IPS-20b (cell line): ENCODE measurements around the gene CAMK1.

Experiments
- H3K27ac ChIP-seq: one replicate; pipeline ENCODE4 v1.5.1; 2013; ENCODE audit warnings: low read length
- H3K27me3 ChIP-seq: 2 replicates; pipeline ENCODE4 v1.6.1; 2013; ENCODE audit warnings: mild to moderate bottlenecking, low read length, inconsistent platforms; ENCODE audit not compliant: insufficient read depth
- H3K36me3 ChIP-seq: 2 replicates; pipeline ENCODE4 v1.6.1; 2013; ENCODE audit warnings: low read depth, mild to moderate bottlenecking, inconsistent platforms, low read length, moderate library complexity; ENCODE audit not compliant: insufficient read depth
- H3K4me1 ChIP-seq: 2 replicates; pipeline ENCODE4 v1.6.1; 2013; ENCODE audit warnings: mild to moderate bottlenecking, control low read depth, inconsistent platforms, low read length, moderate library complexity; ENCODE audit not compliant: insufficient read depth
- H3K4me3 ChIP-seq: 2 replicates; pipeline ENCODE4 v1.5.1; 2013; ENCODE audit warnings: mild to moderate bottlenecking, low read length, inconsistent platforms
- H3K9ac ChIP-seq: 2 replicates; pipeline ENCODE4 v1.6.1; 2013; ENCODE audit warnings: low read depth, mild to moderate bottlenecking, inconsistent platforms, low read length, moderate library complexity
- H3K9me3 ChIP-seq: 2 replicates; pipeline ENCODE4 v1.6.1; 2013; ENCODE audit warnings: mild to moderate bottlenecking, low read depth, low read length, inconsistent platforms; ENCODE audit not compliant: insufficient read depth

Gene CAMK1

GRCh38 chr3:9769426-9770275 lies at the start of gene CAMK1:
TSS of gene CAMK1 (minus strand) at chr3:9769947. CDS start at chr3:9767749, 2,198 bp downstream.
- H3K27ac ChIP-seq = no peak within 1 kb of the TSS
- peak within 1 kb of the TSS; percentile 70 for H3K4me3 ChIP-seq

GRCh38 chr3:9818666-9819335 lies 49.1 kb upstream of the CAMK1 start:
- Histone ChIP-seq H3K27ac (no peak overlapping the region), H3K4me1 (0 out of 2 replicates have a peak, but pooled peaks cover 2% of the 10 kb centered on the region), H3K9me3 (no peaks in the 10 kb centered on the region), H3K27me3 (no peaks in the 10 kb centered on the region), H3K9ac (no peak overlapping the region), H3K36me3 (no peaks in the 10 kb centered on the region), H3K4me3 (no peak overlapping the region)

More at GRCh38 chr3:9769426-9770275, at the start of gene CAMK1:
- Histone ChIP-seq H3K27me3 (peaks cover 64% of the 10 kb centered on the region), H3K9me3 (no peaks in the 10 kb centered on the region), H3K4me1 (0 out of 2 replicates have a peak, but pooled peaks cover 3% of the 10 kb centered on the region), H3K9ac (peak within 1 kb of the TSS; percentile 54; the same call in 1 of the 2 replicates), H3K36me3 (no peaks in the 10 kb centered on the region)

GRCh38 chr3:9817436-9817835 lies 47.7 kb upstream of the CAMK1 start:
- Histone ChIP-seq H3K9ac (no peak overlapping the region), H3K4me1 (0 out of 2 replicates have a peak, but pooled peaks cover 2% of the 10 kb centered on the region), H3K36me3 (no peaks in the 10 kb centered on the region), H3K27me3 (no peaks in the 10 kb centered on the region), H3K27ac (no peak overlapping the region), H3K4me3 (no peak overlapping the region), H3K9me3 (no peaks in the 10 kb centered on the region)

DNA sequence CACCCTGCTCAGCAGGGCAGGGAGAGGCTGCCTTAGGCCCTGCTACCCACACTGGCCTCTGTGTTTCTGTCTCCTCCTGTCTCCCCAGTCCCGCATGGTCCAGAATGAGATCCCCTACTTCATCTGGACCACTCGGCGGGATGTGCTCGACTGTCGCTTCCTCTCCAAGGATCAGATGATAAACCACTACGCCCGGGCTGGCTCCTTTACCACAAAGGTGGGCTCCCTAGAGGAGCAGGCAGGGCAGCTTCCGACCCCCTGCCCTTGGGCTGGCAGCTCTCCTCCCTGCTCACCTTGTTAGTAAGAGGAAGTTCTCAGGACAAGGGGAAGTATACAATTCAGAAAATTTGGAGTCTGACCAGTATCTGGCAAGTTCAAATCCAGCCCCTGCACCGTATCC lies 46.2 kb upstream of the CAMK1 start:
- Histone ChIP-seq H3K9ac (no peak overlapping the region), H3K4me3 (no peak overlapping the region), H3K27me3 (peaks cover 10% of the 10 kb centered on the region), H3K36me3 (no peaks in the 10 kb centered on the region), H3K4me1 (no peaks in the 10 kb centered on the region), H3K27ac (no peak overlapping the region), H3K9me3 (no peaks in the 10 kb centered on the region)

- H3K27ac ChIP-seq = no peak overlapping the region
- H3K9ac ChIP-seq = no peak overlapping the region
- no peaks in the 10 kb centered on the region for H3K36me3 ChIP-seq
- H3K4me3 ChIP-seq = no peak overlapping the region
- H3K27me3 ChIP-seq = peaks cover 16% of the 10 kb centered on the region
- peaks cover 3% of the 10 kb centered on the region; the same call in 1 of the 2 replicates for H3K4me1 ChIP-seq
- no peaks in the 10 kb centered on the region for H3K9me3 ChIP-seq
Observed at GRCh38 chr3:9812870-9813483, 43.2 kb upstream of the CAMK1 start.

- Histone ChIP-seq H3K4me3 (peak overlapping the region; percentile 72), H3K9ac (no peak overlapping the region), H3K9me3 (no peaks in the 10 kb centered on the region), H3K27me3 (peaks cover 16% of the 10 kb centered on the region), H3K27ac (no peak overlapping the region), H3K36me3 (peaks cover 14% of the 10 kb centered on the region), H3K4me1 (peaks cover 3% of the 10 kb centered on the region; the same call in 1 of the 2 replicates)
Observed at GRCh38 chr3:9810846-9811245, 41.1 kb upstream of the CAMK1 start.

GRCh38 chr3:9810433-9810770 lies 40.7 kb upstream of the CAMK1 start:
- peaks cover 3% of the 10 kb centered on the region; the same call in 1 of the 2 replicates for H3K4me1 ChIP-seq
- peaks cover 19% of the 10 kb centered on the region for H3K36me3 ChIP-seq
- H3K9ac ChIP-seq = peak overlapping the region; percentile 27; the same call in 1 of the 2 replicates
- H3K27me3 ChIP-seq = peaks cover 16% of the 10 kb centered on the region
- no peak overlapping the region for H3K27ac ChIP-seq
- H3K9me3 ChIP-seq = no peaks in the 10 kb centered on the region
- H3K4me3 ChIP-seq = peak overlapping the region; percentile 72

DNA sequence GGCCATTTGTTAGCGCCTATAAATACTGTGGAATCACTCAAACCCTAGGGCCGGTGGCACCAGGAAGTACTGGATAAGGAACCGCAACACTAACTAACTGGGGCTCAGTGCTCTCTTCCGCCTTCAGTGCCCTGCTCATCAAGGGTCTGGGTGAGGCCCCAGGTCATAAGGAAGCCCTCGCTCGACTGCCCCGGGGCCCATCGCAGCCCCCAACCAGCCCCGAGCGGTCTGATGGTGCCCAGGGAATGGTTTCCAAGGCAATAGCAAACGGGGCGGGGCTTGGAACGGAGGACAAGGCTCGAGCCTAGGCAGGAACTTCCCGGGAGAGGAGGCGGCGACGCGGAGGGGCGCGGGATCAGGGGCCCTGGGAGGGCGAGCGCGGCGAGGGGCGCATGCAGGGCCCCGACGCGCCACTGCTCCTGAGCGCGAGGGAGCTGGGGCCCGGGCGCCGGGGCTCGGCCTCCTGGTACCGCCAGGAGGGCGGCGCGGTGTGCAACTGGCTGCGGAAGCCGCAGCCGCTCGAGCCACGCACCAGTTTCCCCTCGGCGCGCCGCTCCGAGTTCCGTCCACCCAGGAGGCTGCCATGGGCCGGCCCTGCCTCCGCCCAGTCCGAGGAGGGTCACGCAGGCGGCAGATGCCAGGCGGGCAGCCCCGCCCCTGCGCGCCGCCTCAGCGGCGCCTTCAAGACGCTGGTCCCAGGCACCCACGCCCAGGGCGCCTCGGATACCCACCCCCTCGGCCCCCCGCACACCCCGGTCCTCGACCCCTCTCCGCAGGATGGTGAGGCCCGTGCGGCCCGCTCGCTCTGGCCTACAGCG lies 40.1 kb upstream of the CAMK1 start, which contains the start of gene TTLL3:
TTLL3 (plus strand) TSS at position 648 of the 818 bp plus-strand sequence. CDS start 400 bp downstream, outside the sequence.
- Histone ChIP-seq H3K4me1 (peaks cover 3% of the 10 kb centered on the region; the same call in 1 of the 2 replicates), H3K36me3 (peaks cover 24% of the 10 kb centered on the region), H3K27ac (no peak within 1 kb of the TSS), H3K4me3 (peak within 1 kb of the TSS; percentile 72), H3K27me3 (peaks cover 16% of the 10 kb centered on the region), H3K9ac (peak within 1 kb of the TSS; percentile 59; the same call in 1 of the 2 replicates), H3K9me3 (no peaks in the 10 kb centered on the region)

DNA sequence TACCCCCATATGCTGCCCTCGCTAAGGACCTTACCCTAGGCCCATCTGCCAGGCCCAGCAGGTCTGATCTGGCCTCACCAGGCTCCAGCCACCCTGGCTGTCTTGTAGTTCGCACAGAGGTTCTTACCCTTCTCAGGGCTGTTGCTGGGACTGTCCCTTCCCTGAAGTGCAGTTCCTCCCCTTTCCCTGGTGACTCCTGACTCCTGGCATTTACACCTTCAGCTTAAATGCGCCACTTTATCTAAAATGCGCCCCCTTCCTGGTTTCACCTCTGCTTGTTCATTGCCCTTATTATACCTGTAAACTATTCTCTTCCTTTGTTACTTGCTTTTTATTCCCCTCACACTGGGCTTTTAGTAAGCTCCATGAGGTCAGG lies 39.5 kb upstream of the CAMK1 start:
- no peaks in the 10 kb centered on the region for H3K9me3 ChIP-seq
- no peak overlapping the region for H3K27ac ChIP-seq
- H3K27me3 ChIP-seq = peaks cover 16% of the 10 kb centered on the region

DNA sequence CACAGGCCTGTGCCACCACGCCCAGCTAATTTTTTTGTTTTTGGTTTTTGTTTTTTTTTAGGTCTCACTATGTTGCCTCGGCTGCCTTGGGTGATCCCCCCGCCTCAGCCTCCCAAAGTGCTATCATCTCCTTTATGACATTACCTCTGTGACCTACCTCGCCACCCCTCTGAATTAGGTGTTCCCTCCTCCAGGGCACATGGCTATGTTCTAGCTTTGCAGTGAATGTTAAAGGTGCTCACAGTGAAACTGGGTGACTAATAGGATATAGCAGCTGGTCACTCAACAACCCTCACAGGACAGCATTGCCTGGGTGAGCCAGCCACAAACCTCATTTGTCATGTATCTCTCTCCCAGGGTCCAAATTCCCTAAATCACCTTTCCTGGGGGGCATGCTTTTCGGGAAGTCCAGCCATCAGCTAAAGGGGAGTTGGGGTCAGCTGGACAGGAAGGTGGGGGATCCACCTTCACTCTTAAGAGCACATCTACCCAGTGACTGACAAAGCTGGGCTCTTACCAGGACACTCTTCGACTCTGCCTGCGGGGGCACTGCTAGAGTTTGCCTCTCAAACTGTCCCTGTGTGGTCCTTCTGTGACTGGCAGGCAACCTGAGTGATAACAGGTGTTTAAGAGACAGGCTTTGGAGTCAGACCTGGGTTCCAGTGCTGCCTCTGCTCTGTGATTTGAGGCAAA lies 38.7 kb upstream of the CAMK1 start:
- peaks cover 16% of the 10 kb centered on the region for H3K27me3 ChIP-seq
- H3K36me3 ChIP-seq = peaks cover 38% of the 10 kb centered on the region
- H3K9ac ChIP-seq = no peak overlapping the region
- no peaks in the 10 kb centered on the region for H3K9me3 ChIP-seq
- peaks cover 3% of the 10 kb centered on the region; the same call in 1 of the 2 replicates for H3K4me1 ChIP-seq
- H3K4me3 ChIP-seq = no peak overlapping the region
- H3K27ac ChIP-seq = no peak overlapping the region

More for the DNA sequence above, 39.5 kb upstream of the CAMK1 start:
- H3K9ac ChIP-seq = peak overlapping the region; percentile 59; the same call in 1 of the 2 replicates
- peak overlapping the region; percentile 72 for H3K4me3 ChIP-seq
- peaks cover 30% of the 10 kb centered on the region for H3K36me3 ChIP-seq
- peaks cover 3% of the 10 kb centered on the region; the same call in 1 of the 2 replicates for H3K4me1 ChIP-seq
